HepG2 (cell line): ENCODE measurements around the gene EDEM3. TPM values are rescaled to one million over a fixed set of nuclear protein-coding genes. Genes with fewer than 3 reads are reported as not detected.

ENCODE experiments used
- ATAC-seq: fragments of 200-7000 bp; cut with Tn5 transposase; 3 replicates; pipeline ENCODE4 v1.9.1; 2020; ENCODE audit warnings: mild to moderate bottlenecking, moderate library complexity
- BruUV-seq: library from RNA; stranded (reverse); fragments of 400-500 nt; replicated peaks from 2 replicates; lab custom pipeline; 2021; lab: Mats Ljungman, UMichigan
- CTCF ChIA-PET: fragments of 300-600 bp; formaldehyde crosslinking; extraction: SDS; loops from one replicate; lab custom pipeline; 2021; ENCODE audit warnings: low total read pairs, inconsistent platforms, low intra/inter-chr PET ratio; lab: Yijun Ruan, JAX
- POLR2A ChIA-PET: fragments of 350-600 bp; sonication (Branson Sonifier 250); formaldehyde crosslinking; loops from one replicate; lab custom pipeline; 2020; ENCODE audit warnings: antibody characterized with exemption, inconsistent platforms; lab: Yijun Ruan, JAX
- DNase-seq: peaks from one replicate; pipeline ENCODE4 v3.0.0-alpha.2; 2015; ENCODE audit warnings: low spot score
- FAIRE-seq: peaks from 3 replicates; lab custom pipeline; 2011; peaks lifted over from hg19 to GRCh38; lab: Jason Lieb, UNC
- H2AFZ ChIP-seq: one replicate; pipeline ENCODE4 v1.6.1; 2011; ENCODE audit warnings: low read length, inconsistent platforms
- H3K27ac ChIP-seq: fragments of 300-600 bp; 3 replicates; pipeline ENCODE4 v1.8.0; 2011; ENCODE audit warnings: mixed run types, mild to moderate bottlenecking, mixed read lengths, low read length, inconsistent platforms; ENCODE audit not compliant: insufficient read depth; ENCODE audit errors: extremely low read length
- H3K27me3 ChIP-seq, 2 experiments: fragments of 200-600 bp in 1 of 2; 2 replicates in 1 of 2; 3 replicates in 1 of 2; pipeline versions ENCODE4 v1.6.0 to v1.8.0; 2011; ENCODE audit warnings: low read length in 2 of 2, mild to moderate bottlenecking in 2 of 2, moderate library complexity in 2 of 2, inconsistent platforms in 1 of 2; ENCODE audit not compliant: insufficient read depth in 2 of 2, control insufficient read depth in 1 of 2
- H3K36me3 ChIP-seq, 2 experiments: fragments of 200-600 bp in 1 of 2; replicated peaks in 1 of 2; 2 replicates in 1 of 2; 3 replicates in 1 of 2; pipeline versions ENCODE4 v1.5.1 to v1.8.0; 2011; ENCODE audit warnings: low read length in 2 of 2, inconsistent platforms in 1 of 2; ENCODE audit not compliant: insufficient read depth in 2 of 2, control insufficient read depth in 1 of 2
- H3K4me1 ChIP-seq: 2 replicates; pipeline ENCODE4 v1.5.1; 2012; ENCODE audit warnings: low read length, inconsistent platforms; ENCODE audit not compliant: insufficient read depth
- H3K4me2 ChIP-seq: 2 replicates; pipeline ENCODE4 v1.6.0; 2011; ENCODE audit warnings: low read depth, low read length, inconsistent platforms
- H3K4me3 ChIP-seq, 3 experiments: fragments of 200-600 bp in 1 of 3; sonication (generic), shearing (Covaris generic) in 1 of 3; replicated peaks in 1 of 3; 2 replicates each; pipeline ENCODE4 v1.5.1; 2011 to 2016; ENCODE audit warnings: low read length in 3 of 3, inconsistent platforms in 2 of 3, low read depth in 2 of 3, mild to moderate bottlenecking in 2 of 3, control low read depth in 1 of 3, mixed read lengths in 1 of 3; ENCODE audit not compliant: insufficient read depth in 1 of 3
- H3K79me2 ChIP-seq: one replicate; pipeline ENCODE4 v1.6.1; 2011; ENCODE audit warnings: low read length, inconsistent platforms; ENCODE audit not compliant: insufficient read depth
- H3K9ac ChIP-seq: 2 replicates; pipeline ENCODE4 v1.6.0; 2011; ENCODE audit warnings: mild to moderate bottlenecking, low read depth, low read length, inconsistent platforms; ENCODE audit not compliant: insufficient read depth
- H3K9me3 ChIP-seq: 2 replicates; pipeline ENCODE4 v1.5.1; 2012; ENCODE audit warnings: mild to moderate bottlenecking, low read length
- H4K20me1 ChIP-seq: 2 replicates; pipeline ENCODE4 v1.6.0; 2011; ENCODE audit warnings: inconsistent platforms, mild to moderate bottlenecking, low read length, moderate library complexity; ENCODE audit not compliant: insufficient read depth
- ARNT ChIP-seq: fragments of 450-650 bp; IDR thresholded peaks from 2 replicates; pipeline ENCODE4 v1.6.1; 2017
- ATF7 ChIP-seq, 2 experiments: fragments of 450-650 bp in 1 of 2; sonication (generic) in 1 of 2; formaldehyde crosslinking in 1 of 2; IDR thresholded peaks; 2 replicates each; pipeline versions ENCODE4 v1.4.0 to v1.6.1; 2016 to 2020; ENCODE audit warnings: antibody characterized with exemption in 1 of 2, mild to moderate bottlenecking in 1 of 2, missing genetic modification reagents in 1 of 2
- KLF13 ChIP-seq: sonication (generic); formaldehyde crosslinking; IDR thresholded peaks from 2 replicates; pipeline ENCODE4 v1.4.0; 2020; ENCODE audit warnings: mild to moderate bottlenecking, missing genetic modification reagents
- RORA ChIP-seq: sonication (generic); formaldehyde crosslinking; IDR thresholded peaks from 2 replicates; pipeline ENCODE4 v1.5.0; 2020; ENCODE audit warnings: mild to moderate bottlenecking, missing genetic modification reagents, moderate library complexity
- STAG1 ChIP-seq: sonication (generic); formaldehyde crosslinking; IDR thresholded peaks from 2 replicates; pipeline ENCODE4 v1.4.0; 2020; ENCODE audit warnings: missing genetic modification reagents
- TARDBP ChIP-seq: sonication (generic); formaldehyde crosslinking; IDR thresholded peaks from 2 replicates; pipeline ENCODE4 v1.8.0; 2022; ENCODE audit warnings: mild to moderate bottlenecking, missing genetic modification reagents
- YEATS4 ChIP-seq: sonication (generic); formaldehyde crosslinking; IDR thresholded peaks from 2 replicates; pipeline ENCODE4 v1.4.0; 2020; ENCODE audit warnings: missing genetic modification reagents, borderline replicate concordance
- ZFP36L1 ChIP-seq: sonication (generic); formaldehyde crosslinking; IDR thresholded peaks from 2 replicates; pipeline ENCODE4 v1.8.0; 2022; ENCODE audit warnings: mild to moderate bottlenecking, missing genetic modification reagents, moderate library complexity
- ZNF44 ChIP-seq: sonication (generic); formaldehyde crosslinking; IDR thresholded peaks from 2 replicates; pipeline ENCODE4 v1.5.1; 2020; ENCODE audit warnings: mild to moderate bottlenecking, missing genetic modification reagents
- ZNF841 ChIP-seq: sonication (generic); formaldehyde crosslinking; IDR thresholded peaks from 2 replicates; pipeline ENCODE4 v1.8.1; 2023; ENCODE audit warnings: missing genetic modification reagents, borderline replicate concordance
- WGBS: methylation state at CpG from one replicate; pipeline ENCODE4 v1.1.6; 2017; ENCODE audit warnings: low lambda C conversion rate; 5-methylcytosine and 5-hydroxymethylcytosine counted together
- in situ Hi-C: cut with HindIII; loops from 2 replicates; pipeline ENCODE4 v1.10.0; 2017; ENCODE audit warnings: low pct_unique_long_range_greater_than_20kb; ENCODE audit not compliant: extremely low pct_ligation_motif_present
- intact Hi-C: fragments of 100-400 bp; cut with micrococcal nuclease; formaldehyde crosslinking; loops from one replicate; pipeline ENCODE4 v1.10.0; 2022; ENCODE audit not compliant: unreplicated experiment
- polyA plus RNA-seq, 8 experiments: library from polyadenylated mRNA; depleted of rRNA in 3 of 8; stranded (reverse) in 7 of 8; unstranded in 1 of 8; fragments of >200 nt; fragmentation: Illumina TruSeq in 4 of 8; extraction: Trizol in 4 of 8; gene quantifications; 2 replicates each; pipeline versions ENCODE4 v1.2.1 to v1.2.3, GENCODE V29; 2011 to 2016; ENCODE audit warnings: low read depth in 4 of 8, missing spikeins in 1 of 8, mixed read lengths in 1 of 8; ENCODE audit not compliant: insufficient read depth in 1 of 8
- total RNA-seq, 5 experiments: library from RNA; depleted of rRNA; stranded (reverse); fragments of >200 nt; fragmentation: Illumina TruSeq; extraction: Trizol; gene quantifications; 2 replicates each; pipeline ENCODE4 v1.2.3, GENCODE V29; 2016; ENCODE audit warnings: low read depth in 1 of 5
- TF ChIP-seq, protein P1 (sequence below): sonication (generic); formaldehyde crosslinking; IDR thresholded peaks from 2 replicates; pipeline ENCODE4 v1.4.0; 2020; ENCODE audit warnings: low read depth, mild to moderate bottlenecking, missing genetic modification reagents

Gene EDEM3
- total and polyA plus RNA-seq, 2 of the 13 experiments (the other 11 are each of a cell fraction or from before 2014, with no cell fraction given) = 13.1 to 18.2 TPM

DNA sequence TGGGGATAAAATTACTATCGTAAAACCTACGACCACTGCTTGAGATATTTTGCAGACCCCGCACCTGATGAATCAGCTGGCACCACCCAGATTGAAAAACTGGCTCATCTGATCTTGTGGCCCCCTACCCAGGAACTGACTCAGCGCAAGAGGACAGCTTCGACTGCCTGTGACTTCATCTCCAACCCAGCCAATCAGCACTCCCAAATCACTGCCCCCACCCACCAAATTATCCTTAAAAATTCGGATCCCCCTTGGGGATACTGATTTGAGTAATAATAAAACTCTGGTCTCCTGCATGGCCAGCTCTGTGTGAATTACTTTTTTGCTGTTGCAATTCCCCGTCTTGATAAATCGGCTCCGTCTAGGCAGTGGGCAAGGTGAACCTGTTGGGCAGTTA, 81.4 kb downstream of the EDEM3 start:
- TF ChIP-seq KLF13 (CRISPR knock-in tag) = no peak
- no peak for TF ChIP-seq RORA
- TF ChIP-seq STAG1 (CRISPR knock-in tag) = no peak
- TF ChIP-seq ZNF44 (CRISPR knock-in tag) = no peak
- TF ChIP-seq, protein P1, sequence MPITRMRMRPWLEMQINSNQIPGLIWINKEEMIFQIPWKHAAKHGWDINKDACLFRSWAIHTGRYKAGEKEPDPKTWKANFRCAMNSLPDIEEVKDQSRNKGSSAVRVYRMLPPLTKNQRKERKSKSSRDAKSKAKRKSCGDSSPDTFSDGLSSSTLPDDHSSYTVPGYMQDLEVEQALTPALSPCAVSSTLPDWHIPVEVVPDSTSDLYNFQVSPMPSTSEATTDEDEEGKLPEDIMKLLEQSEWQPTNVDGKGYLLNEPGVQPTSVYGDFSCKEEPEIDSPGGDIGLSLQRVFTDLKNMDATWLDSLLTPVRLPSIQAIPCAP (CRISPR knock-in tag) = no peak
- no peak for TF ChIP-seq ZNF841 (CRISPR knock-in tag)
- no peak for TF ChIP-seq ATF7 (IDR thresholded peaks at IDR 0.05)
- no peak for TF ChIP-seq ATF7 (CRISPR knock-in tag; IDR thresholded peaks at IDR 0.05)
- no peak for TF ChIP-seq TARDBP (CRISPR knock-in tag)
- no peak for TF ChIP-seq ZFP36L1 (CRISPR knock-in tag)
- TF ChIP-seq ARNT = no peak
- TF ChIP-seq YEATS4 (CRISPR knock-in tag) = no peak
- WGBS = 0% methylated on average over 6 of the region's 9 CpGs
- no peak overlapping the region for H3K27ac ChIP-seq
- H3K9ac ChIP-seq = no peak overlapping the region
- H3K9me3 ChIP-seq = no peaks in the 10 kb centered on the region
- no peaks in the 10 kb centered on the region for H4K20me1 ChIP-seq
- in situ Hi-C loops = loop anchor here (25.0 kb wide), 1 partner anchor 586 kb away; no protein-coding TSS in a partner anchor
- H3K4me1 ChIP-seq = no peaks in the 10 kb centered on the region
- no peaks in the 10 kb centered on the region for H3K36me3 ChIP-seq
- BruUV-seq = no TSS peak
- POLR2A ChIA-PET = no interaction called here
- H3K4me3 ChIP-seq = no peak overlapping the region
- no peak for ATAC-seq
- H3K27me3 ChIP-seq = peaks cover 0 to 25% of the 10 kb centered on the region in 2 experiments; a peak in 2 of 5 replicates
- no peak overlapping the region for H2AFZ ChIP-seq
- no peak overlapping the region for H3K4me2 ChIP-seq
- FAIRE-seq = no peak
- H3K79me2 ChIP-seq = no peaks in the 10 kb centered on the region
- CTCF ChIA-PET = no interaction called here
- intact Hi-C loops = no loop called here
- DNase-seq = no peak
